Measurements from ENCODE around the gene KIFC1.
"Not testable (repeated sequence)": the region's sequence is repeated elsewhere in the genome, so short reads cannot be mapped to it uniquely, and the experiment has no call there.

KIFC1 gene

DNA sequence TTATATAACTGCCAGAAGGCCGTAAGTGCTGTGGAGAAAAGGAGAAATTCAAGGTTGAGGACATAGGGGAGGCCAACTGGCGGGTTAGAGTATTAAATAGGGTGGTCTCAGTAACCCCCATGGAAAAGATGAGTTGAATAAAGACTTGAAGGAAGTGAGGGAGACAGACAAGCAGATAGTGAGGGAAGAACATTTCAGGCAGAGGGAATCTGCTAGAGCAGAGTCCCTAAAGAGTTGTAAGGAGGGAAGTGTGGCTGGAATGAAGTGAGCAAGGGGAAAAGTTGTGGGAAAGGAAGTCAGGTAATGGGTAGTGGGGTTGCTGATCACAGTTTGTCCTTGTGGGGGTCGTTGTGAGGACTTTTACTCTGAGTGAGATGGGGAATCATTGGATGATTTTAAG, 1.4 kb downstream of the KIFC1 start:
- no peak for DNase-seq (ENCODE audit: low read depth)

GRCh38 chr6:33397541-33397940, 5.9 kb downstream of the KIFC1 start:
- no peak for DNase-seq (ENCODE audit: low read depth)
- H3K4me3 ChIP-seq (ENCODE audit: low read depth, low read length) = no peak overlapping the region
- TF ChIP-seq, protein P1, sequence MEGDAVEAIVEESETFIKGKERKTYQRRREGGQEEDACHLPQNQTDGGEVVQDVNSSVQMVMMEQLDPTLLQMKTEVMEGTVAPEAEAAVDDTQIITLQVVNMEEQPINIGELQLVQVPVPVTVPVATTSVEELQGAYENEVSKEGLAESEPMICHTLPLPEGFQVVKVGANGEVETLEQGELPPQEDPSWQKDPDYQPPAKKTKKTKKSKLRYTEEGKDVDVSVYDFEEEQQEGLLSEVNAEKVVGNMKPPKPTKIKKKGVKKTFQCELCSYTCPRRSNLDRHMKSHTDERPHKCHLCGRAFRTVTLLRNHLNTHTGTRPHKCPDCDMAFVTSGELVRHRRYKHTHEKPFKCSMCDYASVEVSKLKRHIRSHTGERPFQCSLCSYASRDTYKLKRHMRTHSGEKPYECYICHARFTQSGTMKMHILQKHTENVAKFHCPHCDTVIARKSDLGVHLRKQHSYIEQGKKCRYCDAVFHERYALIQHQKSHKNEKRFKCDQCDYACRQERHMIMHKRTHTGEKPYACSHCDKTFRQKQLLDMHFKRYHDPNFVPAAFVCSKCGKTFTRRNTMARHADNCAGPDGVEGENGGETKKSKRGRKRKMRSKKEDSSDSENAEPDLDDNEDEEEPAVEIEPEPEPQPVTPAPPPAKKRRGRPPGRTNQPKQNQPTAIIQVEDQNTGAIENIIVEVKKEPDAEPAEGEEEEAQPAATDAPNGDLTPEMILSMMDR (IDR thresholded peaks at IDR 0.05; ENCODE audit: insufficient read depth, low read depth, low read length, missing control alignments) = no peak

More for the DNA sequence above, 1.4 kb downstream of the KIFC1 start:
- TF ChIP-seq, protein P1 (IDR thresholded peaks at IDR 0.05; ENCODE audit: insufficient read depth, low read depth, low read length, missing control alignments) = no peak
- peak overlapping the region; percentile 78 for H3K4me3 ChIP-seq (ENCODE audit: low read depth, low read length)

DNA sequence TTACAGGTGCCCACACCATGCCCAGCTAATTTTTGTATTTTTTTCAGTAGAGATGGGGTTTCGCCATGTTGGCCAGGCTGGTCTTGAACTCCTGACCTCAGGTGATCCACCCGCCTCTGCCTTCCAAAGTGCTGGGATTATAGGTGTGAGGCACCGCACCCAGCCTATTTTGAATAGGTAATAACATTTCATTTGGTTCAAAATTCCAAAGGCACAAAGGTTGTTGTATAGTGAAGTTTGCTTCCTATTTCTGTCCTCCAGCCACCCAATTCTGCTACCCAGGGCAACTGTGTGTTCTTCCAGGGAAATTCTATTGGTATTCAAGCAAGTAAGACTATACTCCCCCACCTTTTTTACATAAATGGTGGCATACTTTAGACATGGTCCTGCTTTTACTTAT, 7.0 kb downstream of the KIFC1 start:
- not testable (repeated sequence) for DNase-seq (ENCODE audit: low read depth); H3K4me3 ChIP-seq (ENCODE audit: low read depth, low read length)

DNA sequence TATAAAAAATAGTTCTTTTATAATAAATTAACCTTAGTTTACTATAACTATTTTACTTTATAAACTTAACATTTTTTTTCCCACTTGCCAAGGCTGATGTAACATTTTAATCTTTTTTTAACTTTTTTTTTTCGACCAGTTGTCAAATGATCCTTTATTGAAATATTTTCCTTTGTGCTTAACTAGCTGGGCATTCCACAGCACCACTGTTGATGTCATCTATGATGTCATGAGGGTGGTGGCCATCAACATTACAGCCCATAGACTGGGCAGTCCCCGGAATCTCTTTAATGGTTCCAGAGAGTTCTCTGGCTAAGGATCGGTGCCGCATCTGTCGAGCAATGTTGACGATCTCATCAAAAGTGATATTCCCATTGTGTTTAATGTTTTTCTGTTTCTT, 8.3 kb downstream of the KIFC1 start:
- not testable (repeated sequence) for H3K4me3 ChIP-seq (ENCODE audit: low read depth, low read length); DNase-seq (ENCODE audit: low read depth)

DNA sequence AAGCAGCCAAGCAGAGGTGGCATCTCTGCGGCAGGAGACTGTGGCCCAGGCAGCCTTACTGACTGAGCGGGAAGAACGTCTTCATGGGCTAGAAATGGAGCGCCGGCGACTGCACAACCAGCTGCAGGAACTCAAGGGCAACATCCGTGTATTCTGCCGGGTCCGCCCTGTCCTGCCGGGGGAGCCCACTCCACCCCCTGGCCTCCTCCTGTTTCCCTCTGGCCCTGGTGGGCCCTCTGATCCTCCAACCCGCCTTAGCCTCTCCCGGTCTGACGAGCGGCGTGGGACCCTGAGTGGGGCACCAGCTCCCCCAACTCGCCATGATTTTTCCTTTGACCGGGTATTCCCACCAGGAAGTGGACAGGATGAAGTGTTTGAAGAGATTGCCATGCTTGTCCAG, 13.3 kb downstream of the KIFC1 start:
- H3K4me3 ChIP-seq (ENCODE audit: low read depth, low read length) = no peak overlapping the region
- no peak for DNase-seq (ENCODE audit: low read depth)
- TF ChIP-seq, protein P1 (IDR thresholded peaks at IDR 0.05; ENCODE audit: insufficient read depth, low read depth, low read length, missing control alignments) = no peak

DNA sequence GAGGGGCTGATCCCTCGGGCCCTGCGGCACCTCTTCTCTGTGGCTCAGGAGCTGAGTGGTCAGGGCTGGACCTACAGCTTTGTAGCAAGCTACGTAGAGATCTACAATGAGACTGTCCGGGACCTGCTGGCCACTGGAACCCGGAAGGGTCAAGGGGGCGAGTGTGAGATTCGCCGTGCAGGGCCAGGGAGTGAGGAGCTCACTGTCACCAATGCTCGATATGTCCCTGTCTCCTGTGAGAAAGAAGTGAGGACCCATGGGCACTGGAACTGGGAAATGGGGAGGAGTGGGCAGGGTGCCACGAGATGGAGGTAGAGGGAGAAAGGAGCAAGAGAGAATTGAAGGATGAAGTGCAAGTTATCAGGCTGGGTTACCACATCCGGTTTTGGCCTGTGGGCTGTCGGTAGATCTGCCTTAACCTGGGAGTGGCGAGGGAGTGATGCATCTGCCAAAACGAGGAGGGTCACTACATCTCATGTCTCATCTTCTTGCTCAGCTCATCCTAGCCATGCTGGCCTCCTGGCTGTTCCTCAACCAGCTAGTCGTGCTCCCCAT, 13.8 kb downstream of the KIFC1 start:
- TF ChIP-seq, protein P1 (IDR thresholded peaks at IDR 0.05; ENCODE audit: insufficient read depth, low read depth, low read length, missing control alignments) = no peak
- H3K4me3 ChIP-seq (ENCODE audit: low read depth, low read length) = no peak overlapping the region
- no peak for DNase-seq (ENCODE audit: low read depth)

GRCh38 chr6:33406126-33406525, 14.5 kb downstream of the KIFC1 start:
- TF ChIP-seq, protein P1 (IDR thresholded peaks at IDR 0.05; ENCODE audit: insufficient read depth, low read depth, low read length, missing control alignments) = no peak
- H3K4me3 ChIP-seq (ENCODE audit: low read depth, low read length) = no peak overlapping the region
- no peak for DNase-seq (ENCODE audit: low read depth)

GRCh38 chr6:33407132-33407718, 15.6 kb downstream of the KIFC1 start:
- TF ChIP-seq, protein P1 (IDR thresholded peaks at IDR 0.05; ENCODE audit: insufficient read depth, low read depth, low read length, missing control alignments) = no peak
- DNase-seq (ENCODE audit: low read depth) = no peak
- H3K4me3 ChIP-seq (ENCODE audit: low read depth, low read length) = no peak overlapping the region
